T47D (cell line): ENCODE data around the gene CAAP1.
A peak's percentile ranks its signal among the peaks of the same experiment; 100 is the strongest.

ENCODE experiments used
- DNase-seq, 2 experiments: peaks; one replicate each; pipeline versions ENCODE4 v3.0.0 to v3.0.0-alpha.2; 2011 to 2012; ENCODE audit warnings: low read depth in 1 of 2, low spot score in 1 of 2
- JUND ChIP-seq: IDR thresholded peaks from 2 replicates; pipeline ENCODE4 v1.6.1; 2012; ENCODE audit warnings: low read depth
- in situ Hi-C: cut with HindIII; loops from 2 replicates; pipeline ENCODE4 v1.10.0; 2016; ENCODE audit warnings: low sequenced_read_pairs, low pct_unique_long_range_greater_than_20kb

CAAP1 gene

GRCh38 chr9:26892251-26893029 is at the start of gene CAAP1:
CAAP1 (minus strand) TSS chr9:26892802; CDS start chr9:26892715, 87 bp downstream.
- in situ Hi-C loops: no loop called here

GRCh38 chr9:26940779-26941178 is 48.2 kb upstream of the CAAP1 start:
- in situ Hi-C loops: no loop called here
- no peak for TF ChIP-seq JUND
- DNase-seq: no peak

More at GRCh38 chr9:26892251-26893029, at the start of gene CAAP1:
- DNase-seq: peak; percentile 59 to 91
- TF ChIP-seq JUND: no peak

GRCh38 chr9:26939955-26940711 is 47.5 kb upstream of the CAAP1 start:
- TF ChIP-seq JUND: no peak
- in situ Hi-C loops: no loop called here
- DNase-seq: no peak

GRCh38 chr9:26937816-26938371 is 45.3 kb upstream of the CAAP1 start:
- no peak for DNase-seq
- TF ChIP-seq JUND: no peak

GRCh38 chr9:26935847-26936246 is 43.2 kb upstream of the CAAP1 start:
- in situ Hi-C loops: no loop called here
- no peak for TF ChIP-seq JUND
- no peak for DNase-seq

More at GRCh38 chr9:26937816-26938371, 45.3 kb upstream of the CAAP1 start:
- in situ Hi-C loops: no loop called here

GRCh38 chr9:26928902-26929495 is 36.4 kb upstream of the CAAP1 start:
- TF ChIP-seq JUND: no peak
- DNase-seq: no peak
- in situ Hi-C loops: no loop called here

GRCh38 chr9:26925609-26926008 is 33.0 kb upstream of the CAAP1 start:
- DNase-seq: no peak
- in situ Hi-C loops: no loop called here
- TF ChIP-seq JUND: no peak

- DNase-seq: no peak
- in situ Hi-C loops: no loop called here
- TF ChIP-seq JUND: no peak
These were observed 27.1 kb upstream of the CAAP1 start for GRCh38 chr9:26919698-26920097.

- in situ Hi-C loops: no loop called here
- TF ChIP-seq JUND: no peak
These were observed 20.6 kb upstream of the CAAP1 start for GRCh38 chr9:26913138-26913668.

GRCh38 chr9:26904671-26905070 is 12.1 kb upstream of the CAAP1 start:
- in situ Hi-C loops: no loop called here
- DNase-seq: no peak
- TF ChIP-seq JUND: no peak

More at GRCh38 chr9:26913138-26913668, 20.6 kb upstream of the CAAP1 start:
- DNase-seq: no peak

- TF ChIP-seq JUND: no peak
- in situ Hi-C loops: no loop called here
- DNase-seq: no peak
These were observed 11.5 kb upstream of the CAAP1 start for GRCh38 chr9:26904070-26904469.

- in situ Hi-C loops: no loop called here
- TF ChIP-seq JUND: no peak
- no peak for DNase-seq
These were observed 551 bp upstream of the CAAP1 start for GRCh38 chr9:26893030-26893676.
